CD4-positive, alpha-beta T cell treated with Interleukin-1 beta for 1 hour (primary cell): ENCODE measurements around the gene NT5DC1.

ENCODE experiments used
- DNase-seq, 2 donors: peaks; one replicate each; pipeline ENCODE4 v3.0.0-alpha.2; 2020 to 2022

NT5DC1 gene

DNA sequence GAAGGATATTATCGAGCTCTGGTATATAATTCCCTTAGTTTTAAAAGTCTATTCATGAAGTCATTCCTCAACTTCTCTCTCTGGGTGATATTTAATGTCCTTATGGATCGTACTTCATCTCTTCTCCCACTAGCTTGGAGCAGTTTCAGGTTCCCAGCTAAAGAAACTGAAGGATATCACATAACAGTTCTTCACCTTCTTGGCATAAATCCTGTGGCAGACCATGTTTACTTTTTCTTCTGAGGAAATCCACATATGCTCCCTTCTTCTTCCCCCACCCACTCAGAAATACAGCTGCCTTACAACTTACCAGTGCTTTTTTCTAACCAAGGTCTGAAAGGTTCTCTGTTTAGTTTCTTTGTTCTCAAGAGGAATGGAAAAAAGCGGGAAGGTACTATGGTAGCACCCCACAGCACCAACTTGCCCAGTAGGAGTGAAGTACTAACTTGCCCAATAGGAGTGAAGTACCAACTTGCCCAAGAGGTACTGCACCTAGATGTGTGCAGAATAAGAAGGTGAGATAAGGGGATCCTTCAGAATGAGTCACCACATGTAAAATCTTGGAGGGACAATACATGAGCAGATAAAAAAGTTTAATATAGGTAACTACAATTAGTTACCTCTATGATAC lies 100.1 kb downstream of the NT5DC1 start:
- no peak for DNase-seq

DNA sequence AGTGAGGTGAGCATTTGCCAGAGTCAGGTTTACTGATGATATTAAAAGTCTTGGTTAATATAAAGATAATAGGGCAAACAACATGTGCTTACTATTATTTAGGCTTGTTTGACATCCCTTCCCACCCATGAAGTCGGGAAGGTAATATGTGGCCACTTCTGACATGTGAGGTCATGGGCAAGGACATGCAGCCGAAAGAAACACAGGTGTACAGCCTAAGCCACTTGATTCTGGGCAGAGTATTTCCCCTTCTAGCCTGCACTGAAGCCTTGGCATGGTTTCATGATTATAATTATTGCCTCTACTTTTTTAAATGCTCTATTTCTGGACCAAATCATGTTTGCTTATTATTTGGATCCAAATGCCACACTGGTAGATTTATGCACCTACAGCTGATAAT lies 100.9 kb downstream of the NT5DC1 start:
- no peak for DNase-seq

DNA sequence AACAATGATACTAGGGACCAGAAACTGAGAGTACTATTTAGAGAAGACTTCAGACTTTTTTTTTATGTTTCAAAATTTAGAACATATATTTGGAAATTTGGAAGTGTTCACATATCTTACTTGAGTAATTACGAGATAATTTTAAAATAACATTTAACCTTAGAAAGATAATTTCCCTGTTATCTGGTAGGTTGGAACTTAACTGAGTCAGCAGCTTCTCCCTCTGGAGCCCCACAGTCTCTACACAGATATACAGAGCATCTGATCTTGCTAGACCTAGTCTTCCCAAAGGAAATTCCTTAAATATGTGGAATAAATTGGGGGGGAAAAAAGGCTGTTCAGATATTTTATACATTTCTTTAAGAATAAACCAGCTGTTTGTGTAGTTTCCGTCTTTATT lies 104.6 kb downstream of the NT5DC1 start:
- DNase-seq: no peak

DNA sequence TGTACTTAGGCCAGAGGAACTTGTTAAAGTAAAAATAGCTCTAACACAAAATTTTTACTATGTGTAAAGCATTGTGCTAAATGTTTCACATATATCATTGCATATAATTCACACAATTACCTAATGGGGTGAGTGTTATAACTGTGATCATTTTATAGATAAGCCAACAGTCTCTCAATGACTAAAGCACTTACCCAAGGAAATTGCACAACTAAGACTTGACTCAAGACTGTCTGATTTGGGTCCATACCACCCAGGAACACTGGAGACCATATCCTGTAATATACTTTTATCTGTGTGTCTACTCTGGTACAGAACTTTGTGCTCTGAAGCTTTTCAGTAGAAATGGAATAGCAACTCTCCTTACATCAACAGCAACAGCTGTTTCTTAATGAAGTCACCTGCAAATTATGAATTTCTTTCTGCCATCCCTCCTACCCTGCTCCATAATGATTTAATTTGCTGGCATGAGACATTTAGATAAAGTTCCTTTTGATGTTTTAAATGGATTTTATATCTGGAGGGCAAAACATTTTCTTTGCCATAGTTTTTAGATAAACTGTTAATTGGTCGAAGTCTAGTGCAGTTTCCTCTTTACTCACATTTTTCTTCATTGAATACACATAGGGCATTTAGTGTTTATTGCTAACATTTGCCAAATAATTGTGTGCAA lies 105.7 kb downstream of the NT5DC1 start:
- no peak for DNase-seq

DNA sequence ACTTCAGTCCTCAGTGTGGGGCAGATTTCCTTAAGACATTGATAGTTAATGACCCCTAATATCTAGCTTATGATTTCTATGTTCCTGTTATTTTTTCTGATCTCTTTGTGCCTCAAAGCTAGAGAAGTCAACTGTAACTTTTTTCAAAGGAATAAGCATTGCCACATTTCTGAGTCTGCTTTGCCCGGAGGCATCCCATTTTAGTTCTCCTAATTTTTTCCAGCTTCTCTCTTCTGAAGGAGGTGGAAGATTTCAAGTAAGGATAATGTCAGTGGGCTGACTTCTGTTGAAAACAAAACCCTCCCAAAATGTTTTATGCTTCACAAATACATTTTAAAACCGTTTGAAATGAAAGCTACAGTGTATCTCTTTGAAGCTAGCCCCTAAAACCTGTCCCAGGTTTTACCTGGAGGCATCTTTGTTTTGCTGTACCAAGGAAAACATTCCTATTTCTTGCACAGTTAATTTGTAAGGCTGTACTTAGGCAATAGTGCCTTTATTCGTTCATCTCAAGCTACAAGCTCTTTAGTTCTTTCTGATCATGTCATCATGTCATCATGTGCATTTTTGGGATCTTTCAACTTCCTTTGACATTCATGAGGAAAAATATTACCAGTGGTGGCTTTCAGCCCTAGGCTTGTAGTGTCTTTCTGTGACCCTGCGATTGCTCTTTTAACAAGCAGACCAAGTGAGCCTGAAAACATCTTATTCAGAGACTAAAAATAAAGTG lies 107.6 kb downstream of the NT5DC1 start:
- no peak for DNase-seq

DNA sequence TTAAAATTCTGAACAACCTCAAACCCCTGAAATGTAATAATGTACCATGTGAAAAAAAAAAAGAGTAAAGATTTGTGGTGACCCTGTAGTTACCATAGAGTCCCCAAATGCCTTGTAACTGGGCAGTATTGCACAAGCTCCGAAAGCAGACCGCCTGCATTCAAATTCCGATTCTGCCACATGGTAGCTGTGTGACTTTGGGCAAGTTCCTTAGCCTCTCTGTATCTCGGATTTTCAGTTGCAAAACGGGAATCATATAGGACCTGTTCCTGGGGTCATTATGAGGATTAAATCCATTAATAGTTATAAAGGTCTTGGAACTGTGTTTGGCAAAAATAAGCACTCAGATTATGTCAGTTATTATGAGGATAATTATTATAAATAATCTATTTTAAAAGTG lies 109.7 kb downstream of the NT5DC1 start:
- DNase-seq: no peak

DNA sequence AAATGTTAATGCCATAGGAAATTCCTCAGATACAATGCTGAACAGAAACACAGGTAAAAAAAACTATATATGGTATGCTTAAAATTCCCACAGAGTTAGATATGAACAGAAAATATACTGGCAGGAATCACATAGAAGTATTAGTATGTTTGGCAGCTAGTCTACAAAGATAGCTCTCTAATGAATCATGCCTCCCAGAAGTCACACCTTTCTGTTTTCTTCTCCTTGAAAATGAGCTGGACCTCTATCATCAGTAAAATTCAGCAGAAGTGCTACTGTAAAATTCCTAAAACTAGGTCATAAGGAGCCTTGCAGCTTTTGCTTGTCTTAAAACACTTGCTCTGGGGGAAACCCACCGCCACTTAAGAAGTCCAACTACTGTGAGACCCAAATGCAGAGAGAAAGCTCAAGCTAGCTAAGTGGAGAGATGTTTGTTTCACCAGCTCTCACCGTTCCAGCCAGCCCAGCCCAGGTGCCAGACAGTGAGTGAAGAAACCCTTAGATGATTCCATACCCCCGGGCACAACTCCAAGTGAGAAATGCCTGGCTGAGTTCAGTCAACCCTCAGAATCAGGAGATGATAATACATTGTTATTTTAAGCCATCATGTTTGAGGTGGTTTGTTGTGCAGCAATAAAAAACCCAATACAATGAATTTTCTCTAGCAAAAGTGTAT lies 110.2 kb downstream of the NT5DC1 start:
- no peak for DNase-seq

DNA sequence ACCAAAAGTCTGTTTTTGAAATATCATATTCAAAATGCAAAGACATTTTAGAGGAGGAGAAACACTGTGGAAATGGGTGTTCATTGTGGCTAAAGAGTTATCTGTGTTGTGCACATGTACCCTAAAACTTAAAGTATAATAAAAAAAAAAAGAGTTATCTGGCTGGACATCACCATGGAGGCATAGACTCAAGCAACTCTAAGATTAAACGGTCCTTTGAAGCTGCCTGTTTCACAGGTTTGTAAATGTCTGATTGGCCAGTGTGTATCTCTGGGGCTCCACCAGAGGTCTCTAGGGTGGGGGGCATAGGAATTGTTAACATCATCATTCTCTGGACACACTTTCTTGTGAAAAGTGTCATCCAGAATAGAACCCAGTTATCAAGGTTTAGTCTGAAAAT lies 114.0 kb downstream of the NT5DC1 start:
- DNase-seq: no peak

DNA sequence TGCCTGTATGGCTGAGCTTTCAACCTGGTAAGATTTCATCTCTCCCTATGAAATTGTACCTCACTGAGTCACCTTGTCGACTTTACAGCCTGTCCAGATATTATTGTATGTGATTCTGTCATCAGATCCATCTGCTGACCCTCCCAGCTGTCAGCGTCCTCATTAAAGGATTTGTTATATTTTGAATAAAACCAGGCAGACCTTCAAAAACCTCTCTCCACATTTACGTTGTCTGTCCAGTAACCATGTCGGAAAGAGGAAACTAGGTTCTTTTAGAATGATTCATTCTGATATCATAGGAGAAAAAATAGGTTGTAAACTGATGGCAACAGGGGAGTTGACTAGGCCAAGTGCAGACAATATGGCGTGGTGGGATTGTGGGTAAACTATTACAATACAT lies 114.8 kb downstream of the NT5DC1 start:
- no peak for DNase-seq

DNA sequence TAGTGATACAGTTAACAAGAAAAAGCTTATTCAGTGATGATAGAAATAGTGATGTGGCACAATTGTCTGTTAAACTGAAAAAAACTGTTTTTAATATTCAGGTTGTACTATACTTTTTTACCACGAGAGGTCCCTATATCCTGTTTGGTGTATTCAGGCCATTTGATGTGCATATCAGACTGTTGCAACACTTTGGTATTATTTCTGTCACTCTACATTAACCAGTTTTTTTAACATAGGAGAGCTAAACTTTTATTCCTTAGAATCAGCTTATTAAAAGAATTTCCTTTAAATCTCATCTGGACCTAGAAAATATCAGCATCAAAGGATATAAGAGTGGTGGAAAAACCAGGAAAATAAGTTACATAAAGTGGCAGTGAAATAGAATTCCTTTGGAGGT lies 116.4 kb downstream of the NT5DC1 start:
- DNase-seq: peak in 1 of 2 donors; percentile 47

DNA sequence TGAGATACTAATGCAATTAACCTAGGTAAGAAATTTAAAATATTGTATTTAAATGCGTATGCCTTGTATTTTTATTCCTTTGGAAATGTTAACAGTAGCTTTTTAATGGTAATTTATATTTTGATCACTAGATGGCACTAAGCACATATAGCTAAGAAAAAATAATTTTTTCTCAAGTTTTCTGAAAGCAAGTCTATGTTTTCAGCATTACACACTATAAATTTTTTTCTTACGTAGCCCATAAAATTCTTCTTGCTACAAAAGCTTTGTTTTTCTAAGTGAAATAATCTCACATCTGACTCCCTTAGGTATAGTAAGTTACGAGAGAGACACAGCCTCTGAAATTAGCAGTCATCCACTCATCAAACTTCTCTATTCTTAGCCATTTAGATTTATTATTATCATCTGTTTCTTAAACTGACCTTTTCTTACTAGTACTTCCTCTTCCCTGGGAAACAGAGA lies 117.5 kb downstream of the NT5DC1 start:
- DNase-seq: peak in 1 of 2 donors; percentile 6

DNA sequence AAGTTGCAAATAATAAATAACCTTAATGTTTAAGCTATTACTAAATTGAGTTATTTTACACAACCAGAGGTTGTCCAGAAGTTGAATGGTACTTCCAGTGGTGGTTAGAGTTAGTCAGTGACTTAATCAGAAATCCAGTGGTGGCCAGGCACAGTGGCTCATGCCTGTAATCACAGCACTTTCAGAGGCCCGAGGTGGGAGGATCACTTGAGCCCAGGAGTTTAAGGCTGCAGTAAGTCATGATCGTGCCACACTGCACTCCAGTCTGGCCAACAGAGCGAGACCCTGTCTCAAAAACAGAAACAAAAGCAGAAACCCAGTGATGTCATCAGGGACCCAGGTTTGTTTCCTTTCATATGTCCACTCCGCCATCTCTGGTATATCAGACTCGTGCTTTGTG lies 118.2 kb downstream of the NT5DC1 start:
- no peak for DNase-seq

DNA sequence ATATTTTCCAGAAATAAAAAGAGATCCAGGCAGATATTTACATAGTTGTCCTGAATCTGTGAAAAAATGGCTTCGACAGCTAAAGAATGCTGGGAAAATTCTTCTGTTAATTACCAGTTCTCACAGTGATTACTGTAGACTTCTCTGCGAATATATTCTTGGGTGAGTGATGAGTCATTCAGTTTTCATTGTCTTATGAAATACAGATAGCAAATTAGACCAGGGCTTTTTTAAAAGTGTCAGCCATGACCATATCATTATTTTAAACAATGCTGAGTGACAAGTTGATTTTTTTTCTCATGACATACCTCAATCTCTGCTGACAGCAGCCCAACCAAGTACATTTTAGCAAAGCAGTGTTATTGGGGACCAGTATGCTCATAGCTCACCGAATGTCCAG lies 120.4 kb downstream of the NT5DC1 start:
- no peak for DNase-seq

DNA sequence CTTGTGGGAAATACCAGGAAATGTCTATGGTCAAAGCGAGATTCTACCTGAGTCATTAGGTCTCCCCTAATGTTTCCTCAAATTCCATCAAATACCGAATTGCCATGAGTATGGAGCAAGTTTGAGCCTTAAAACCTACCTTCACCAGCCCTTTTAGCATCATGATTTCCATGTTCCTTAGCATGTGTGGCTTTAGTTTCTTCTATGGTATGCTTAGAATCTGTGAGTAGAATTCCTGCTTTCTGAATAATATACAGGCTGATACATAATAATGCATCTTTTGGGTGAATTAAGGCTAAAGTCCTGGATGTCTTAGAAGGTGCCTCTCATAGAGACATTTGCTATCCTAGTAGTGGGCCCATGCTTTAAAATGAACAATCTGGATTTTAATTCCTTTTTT lies 121.3 kb downstream of the NT5DC1 start:
- no peak for DNase-seq

DNA sequence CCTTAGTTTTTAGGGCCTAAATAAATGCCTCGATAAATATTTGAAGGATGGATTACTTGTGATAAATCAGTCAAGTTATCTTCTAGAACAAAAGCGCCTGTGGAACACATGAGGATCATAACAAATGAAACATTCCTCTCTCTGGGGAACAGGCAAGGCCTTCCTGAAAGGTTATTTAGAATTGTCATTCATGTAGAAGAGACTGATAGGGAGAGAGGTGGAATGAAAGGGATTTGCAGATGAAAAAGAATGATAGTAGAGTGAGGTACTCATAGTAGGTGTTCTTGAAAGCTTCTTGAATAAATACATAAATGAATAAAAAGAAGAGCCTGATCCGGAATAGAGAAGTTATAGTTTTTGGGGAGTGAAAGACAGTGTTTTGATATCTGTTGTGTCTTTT lies 122.7 kb downstream of the NT5DC1 start:
- DNase-seq: no peak

DNA sequence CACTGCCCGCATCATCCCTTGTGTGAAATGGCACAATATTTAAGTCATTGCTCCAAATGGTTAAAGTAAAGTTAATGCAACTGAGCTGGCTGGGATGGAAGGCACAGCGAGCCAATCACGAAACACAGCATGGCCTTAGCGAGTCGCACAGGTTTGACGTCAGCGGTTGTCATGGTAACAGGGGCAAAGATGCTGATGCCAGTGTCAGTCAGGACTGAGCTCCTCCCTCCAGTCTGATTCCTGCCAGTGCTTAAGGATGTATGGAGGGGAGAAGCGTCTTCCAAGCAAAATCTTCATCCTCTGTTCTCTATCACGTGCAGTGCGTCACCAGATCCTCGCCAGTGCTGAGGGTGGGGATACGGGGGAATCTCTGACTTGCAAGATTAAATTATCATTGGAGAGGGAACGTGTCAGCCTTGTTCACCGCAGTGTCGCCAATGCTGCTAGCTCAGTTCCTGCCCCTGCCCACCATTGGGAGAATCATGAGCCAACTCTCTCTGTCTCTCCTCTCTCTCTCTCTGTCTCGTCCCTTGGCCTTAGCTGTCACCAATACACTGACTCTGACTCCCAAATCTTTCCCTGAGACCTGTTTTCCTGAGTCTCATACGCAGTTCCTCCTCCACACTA lies 128.7 kb downstream of the NT5DC1 start:
- DNase-seq: no peak

DNA sequence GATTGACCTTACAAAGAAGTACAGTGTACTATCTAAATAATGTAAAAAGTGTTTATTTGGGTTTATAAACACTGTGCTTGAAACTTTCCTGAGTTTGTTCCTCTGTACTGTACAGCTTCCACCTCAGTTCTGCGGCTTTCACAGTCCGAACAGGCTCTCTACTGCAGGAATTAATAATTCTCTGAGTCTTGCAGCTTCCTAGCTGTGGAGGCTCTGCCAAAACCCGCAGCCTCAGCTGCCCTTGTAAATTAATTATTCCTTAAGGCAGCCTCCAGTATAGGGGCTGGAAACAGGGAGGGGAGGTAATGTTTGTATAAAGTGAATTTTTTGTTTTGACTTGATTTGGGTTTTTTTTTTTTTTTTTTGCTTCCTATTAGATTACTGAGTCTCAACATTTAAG lies 134.0 kb downstream of the NT5DC1 start:
- DNase-seq: no peak

DNA sequence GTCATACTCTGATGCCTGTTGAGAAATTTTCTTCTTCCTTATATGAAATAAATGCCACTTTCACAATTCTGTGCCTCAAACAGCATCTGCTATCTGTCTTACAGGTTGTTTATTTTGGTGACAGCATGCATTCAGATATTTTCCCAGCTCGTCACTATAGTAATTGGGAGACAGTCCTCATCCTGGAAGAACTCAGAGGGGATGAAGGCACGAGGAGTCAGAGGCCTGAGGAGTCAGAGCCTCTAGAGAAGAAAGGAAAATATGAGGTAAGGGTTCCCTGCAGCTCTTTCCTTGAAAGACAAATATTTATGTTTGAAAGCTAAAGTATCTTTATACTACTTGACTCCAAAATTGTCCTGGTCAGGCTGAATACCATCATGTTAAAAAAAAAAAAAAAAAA lies 137.4 kb downstream of the NT5DC1 start:
- DNase-seq: no peak

DNA sequence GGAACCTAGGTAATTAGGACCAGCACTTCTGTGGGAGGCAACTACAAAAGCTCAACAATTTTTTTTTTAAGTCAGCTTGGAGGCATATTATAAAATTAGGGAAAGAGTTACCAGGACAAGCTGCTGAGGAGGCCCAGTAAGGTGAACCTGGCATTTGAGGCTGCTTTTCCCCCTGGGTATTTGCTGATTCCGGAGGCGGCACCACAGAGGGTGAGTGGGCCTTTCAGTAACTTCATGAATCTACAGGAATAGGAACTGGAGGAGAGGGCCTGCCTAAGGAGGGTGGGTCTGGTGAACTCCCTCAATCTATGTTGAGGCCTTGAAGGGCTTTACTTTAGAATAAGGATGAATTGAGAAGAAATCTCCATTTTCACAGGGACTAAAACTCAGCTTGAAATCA lies 138.6 kb downstream of the NT5DC1 start:
- DNase-seq: no peak

DNA sequence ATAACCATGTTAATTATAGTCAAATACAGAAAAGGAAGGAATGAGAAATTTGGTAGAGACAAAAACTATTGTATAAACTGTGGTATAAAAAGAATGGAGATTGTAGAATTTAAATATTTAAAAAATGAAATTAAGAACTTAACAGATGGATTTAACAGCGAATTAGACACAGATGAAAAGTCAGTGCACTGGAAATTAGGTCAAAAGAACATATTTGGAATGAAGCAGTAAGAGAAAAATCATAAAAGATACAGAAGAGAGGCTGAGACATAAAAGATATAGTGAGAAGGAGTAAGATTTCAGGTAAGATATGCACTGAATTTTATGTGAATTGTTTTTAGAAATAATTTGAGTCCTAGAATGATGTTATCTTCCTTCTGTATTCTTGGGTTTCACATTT lies 139.2 kb downstream of the NT5DC1 start:
- no peak for DNase-seq

DNA sequence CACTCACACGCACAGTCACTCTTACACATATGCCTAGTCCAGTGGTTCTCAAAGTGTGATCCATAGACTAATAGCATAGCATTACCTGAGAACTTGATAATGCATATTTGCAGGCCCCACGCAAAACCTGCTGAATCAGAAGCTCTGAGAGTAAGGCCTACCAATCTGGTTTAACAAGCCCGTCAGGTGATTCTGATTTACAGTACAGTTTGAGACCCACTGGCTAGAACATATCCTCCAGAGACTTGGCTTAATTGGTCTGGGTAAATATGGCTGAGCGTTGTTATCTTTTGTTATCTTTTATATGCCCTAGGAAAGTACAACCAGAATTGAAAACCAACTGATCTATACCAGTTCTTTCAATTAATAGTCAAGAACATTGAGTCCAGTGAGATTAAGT lies 143.6 kb downstream of the NT5DC1 start:
- no peak for DNase-seq

DNA sequence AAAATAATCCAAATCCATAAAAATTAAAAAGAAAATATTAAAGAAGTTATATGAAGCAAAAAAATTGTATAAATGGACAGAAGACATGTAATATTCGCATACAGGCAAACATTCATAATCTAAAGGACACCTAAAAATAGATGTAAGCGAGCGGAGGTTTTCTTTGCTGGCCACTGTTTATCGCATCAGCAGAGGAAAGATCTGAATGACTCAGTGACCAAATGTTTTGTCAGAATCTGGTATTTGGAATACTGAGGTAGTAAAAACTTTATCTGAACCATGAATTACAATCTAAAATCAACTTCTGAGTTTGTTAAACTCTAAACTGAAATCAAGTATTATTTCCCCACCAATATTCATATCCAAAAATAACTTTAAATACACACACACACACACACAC lies 145.4 kb downstream of the NT5DC1 start:
- DNase-seq: no peak

DNA sequence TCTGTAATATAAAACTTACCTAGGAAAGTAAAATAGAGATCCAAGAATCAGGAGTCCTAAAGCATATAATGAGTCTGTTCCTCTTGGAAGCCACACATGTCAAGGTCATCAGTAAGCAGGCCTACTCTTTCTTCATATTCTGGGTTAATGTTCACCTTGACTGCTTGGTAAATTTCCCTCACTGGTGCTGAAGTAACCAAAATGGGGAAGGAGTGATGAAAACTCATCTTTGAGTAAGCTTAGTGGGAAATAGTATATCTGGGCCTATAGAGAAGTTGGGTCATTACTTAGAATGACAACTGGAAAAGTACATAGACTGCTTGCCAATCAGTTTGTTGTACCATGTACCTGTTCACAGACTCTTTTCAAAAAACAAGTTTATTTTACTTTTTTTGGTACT lies 146.6 kb downstream of the NT5DC1 start:
- no peak for DNase-seq
